Measurements from ENCODE around the gene GAS2L3.
"Not testable (repeated sequence)": the region's sequence is repeated elsewhere in the genome, so short reads cannot be mapped to it uniquely, and the experiment has no call there.

The GAS2L3 gene

GRCh38 chr12:100576331-100577036 lies 3.0 kb downstream of the GAS2L3 start:
- no peak for DNase-seq

- DNase-seq: no peak
Measured at GRCh38 chr12:100578923-100579322, 5.4 kb downstream of the GAS2L3 start.

- DNase-seq: no peak
Measured at GRCh38 chr12:100579844-100580243, 6.4 kb downstream of the GAS2L3 start.

- no peak for DNase-seq
Measured at GRCh38 chr12:100584256-100584655, 10.8 kb downstream of the GAS2L3 start.

GRCh38 chr12:100591979-100592378 lies 18.5 kb downstream of the GAS2L3 start:
- no peak for DNase-seq

- no peak for DNase-seq
Measured at GRCh38 chr12:100593490-100593889, 20.0 kb downstream of the GAS2L3 start.

GRCh38 chr12:100601626-100602025 lies 28.1 kb downstream of the GAS2L3 start:
- no peak for DNase-seq

- DNase-seq: not testable (repeated sequence)
Measured at GRCh38 chr12:100602997-100603396, 29.5 kb downstream of the GAS2L3 start.

GRCh38 chr12:100608776-100609175 lies 35.3 kb downstream of the GAS2L3 start:
- DNase-seq: no peak

- DNase-seq: no peak
Measured at GRCh38 chr12:100610666-100611430, 37.4 kb downstream of the GAS2L3 start.

GRCh38 chr12:100612606-100613005 lies 39.1 kb downstream of the GAS2L3 start:
- no peak for DNase-seq

GRCh38 chr12:100624571-100624970 lies 51.1 kb downstream of the GAS2L3 start:
- DNase-seq: no peak

- DNase-seq: no peak
Measured at GRCh38 chr12:100632445-100632892, 59.0 kb downstream of the GAS2L3 start.

- not testable (repeated sequence) for DNase-seq
Measured at GRCh38 chr12:100633082-100633785, 59.8 kb downstream of the GAS2L3 start.

GRCh38 chr12:100643246-100643645 lies 69.8 kb downstream of the GAS2L3 start:
- no peak for DNase-seq

- DNase-seq: no peak
Measured at GRCh38 chr12:100646896-100647295, 73.4 kb downstream of the GAS2L3 start.

GRCh38 chr12:100651108-100651507 lies 77.6 kb downstream of the GAS2L3 start:
- DNase-seq: no peak

- no peak for DNase-seq
Measured at GRCh38 chr12:100651694-100652093, 78.2 kb downstream of the GAS2L3 start.

GRCh38 chr12:100652488-100652887 lies 79.0 kb downstream of the GAS2L3 start:
- DNase-seq: no peak

GRCh38 chr12:100656141-100656540 lies 82.7 kb downstream of the GAS2L3 start:
- no peak for DNase-seq

- no peak for DNase-seq
Measured at GRCh38 chr12:100656856-100657255, 83.4 kb downstream of the GAS2L3 start.

- no peak for DNase-seq
Measured at GRCh38 chr12:100661300-100661951, 87.9 kb downstream of the GAS2L3 start.

- DNase-seq: no peak
Measured at GRCh38 chr12:100666588-100666987, 93.1 kb downstream of the GAS2L3 start.

Data from left hindlimb (tissue), 1 donor.